PC-9 (cell line): Measurements from ENCODE around the gene MECP2.

Source experiments
- CTCF ChIP-seq: fragments of 200-600 bp; sonication (generic); conservative IDR thresholded peaks from 2 replicates; pipeline ENCODE4 v1.6.1; 2017; ENCODE audit warnings: mixed run types, antibody characterized with exemption, mild to moderate bottlenecking, moderate library complexity
- EZH2 ChIP-seq: fragments of 200-600 bp; sonication (generic); IDR thresholded peaks from 2 replicates; pipeline ENCODE4 v1.8.0; 2017; ENCODE audit warnings: antibody characterized with exemption, low read depth

GRCh38 chrX:154010330-154011087, 87.0 kb downstream of the MECP2 start:
- TF ChIP-seq CTCF (no peak), EZH2 (no peak)
